Upper lobe of left lung (tissue), 6 donors: ENCODE measurements around the gene GTF2A1L. TPM values are rescaled to one million over a fixed set of nuclear protein-coding genes. Genes with fewer than 3 reads are reported as not detected.
"Not testable (repeated sequence)": the region's sequence is repeated elsewhere in the genome, so short reads cannot be mapped to it uniquely, and the experiment has no call there.

Source experiments
- ATAC-seq, 2 donors: fragments of 200-7000 bp; cut with Tn5 transposase; one replicate each; pipeline ENCODE4 v1.9.1; 2022; ENCODE audit warnings: mild to moderate bottlenecking in 2 of 2, moderate library complexity in 2 of 2; ENCODE audit not compliant: low FRiP score in 2 of 2
- DNase-seq, 2 donors: peaks; one replicate each; pipeline ENCODE4 v3.0.0-alpha.2; 2019 to 2020
- H3K27ac ChIP-seq, 4 donors: fragments of 200-600 bp; sonication (generic); one replicate each; pipeline ENCODE4 v1.5.1; 2016 to 2019
- H3K27me3 ChIP-seq, 4 donors: fragments of 200-600 bp; sonication (generic); one replicate each; pipeline ENCODE4 v1.5.1; 2017 to 2019
- H3K36me3 ChIP-seq, 4 donors: fragments of 200-600 bp; sonication (generic); one replicate each; pipeline ENCODE4 v1.5.1; 2016 to 2019
- H3K4me1 ChIP-seq, 4 donors: fragments of 200-600 bp; sonication (generic); one replicate each; pipeline ENCODE4 v1.5.1; 2018 to 2019
- H3K4me3 ChIP-seq, 4 donors: fragments of 200-600 bp; sonication (generic); one replicate each; pipeline ENCODE4 v1.5.1; 2017 to 2019; ENCODE audit warnings: mild to moderate bottlenecking in 2 of 4, moderate library complexity in 1 of 4
- H3K9me3 ChIP-seq, 4 donors: fragments of 200-600 bp; sonication (generic); one replicate each; pipeline ENCODE4 v1.5.1; 2018 to 2019
- CTCF ChIP-seq, 6 experiments: fragments of 450-650 bp in 4 of 6; fragments of 200-600 bp in 2 of 6; sonication (generic) in 2 of 6; IDR thresholded peaks; one replicate each; pipeline ENCODE4 v1.5.1; 2016 to 2019; ENCODE audit warnings: antibody characterized with exemption in 6 of 6
- EP300 ChIP-seq, 4 donors: sonication (generic); formaldehyde crosslinking; IDR thresholded peaks; one replicate each; pipeline ENCODE4 v1.5.1; 2017; ENCODE audit warnings: antibody characterized with exemption in 4 of 4, control low read depth in 2 of 4
- POLR2A ChIP-seq, 4 donors: fragments of 450-650 bp; IDR thresholded peaks; one replicate each; pipeline ENCODE4 v1.5.1; 2016 to 2017; ENCODE audit warnings: antibody characterized with exemption in 4 of 4, mild to moderate bottlenecking in 2 of 4
- POLR2AphosphoS5 ChIP-seq, 2 donors: sonication (generic); formaldehyde crosslinking; IDR thresholded peaks; one replicate each; pipeline ENCODE4 v1.5.1; 2017; ENCODE audit warnings: antibody characterized with exemption in 2 of 2
- WGBS, 2 donors: methylation state at CpG; one replicate each; pipeline ENCODE4 v1.1.5; 2017 to 2018; 5-methylcytosine and 5-hydroxymethylcytosine counted together
- total RNA-seq, 6 donors: library from RNA; depleted of rRNA in 4 of 6; stranded (reverse); fragments of >200 nt in 4 of 6; gene quantifications; one replicate each; pipeline versions ENCODE4 v1.1.0 to v1.2.1, GENCODE V29; 2016 to 2021
- donor health status: DM: no; HTN: no; CAD: no; lungs with moderate emphysema.
- donor health status: DM: no; HTN: yes; CAD: no; lungs with severe emphysema.

GTF2A1L gene
- total RNA-seq, 6 donors from 2014 or later, result 0.61 to 1.1 (median 0.89) TPM; not detected in 3

DNA sequence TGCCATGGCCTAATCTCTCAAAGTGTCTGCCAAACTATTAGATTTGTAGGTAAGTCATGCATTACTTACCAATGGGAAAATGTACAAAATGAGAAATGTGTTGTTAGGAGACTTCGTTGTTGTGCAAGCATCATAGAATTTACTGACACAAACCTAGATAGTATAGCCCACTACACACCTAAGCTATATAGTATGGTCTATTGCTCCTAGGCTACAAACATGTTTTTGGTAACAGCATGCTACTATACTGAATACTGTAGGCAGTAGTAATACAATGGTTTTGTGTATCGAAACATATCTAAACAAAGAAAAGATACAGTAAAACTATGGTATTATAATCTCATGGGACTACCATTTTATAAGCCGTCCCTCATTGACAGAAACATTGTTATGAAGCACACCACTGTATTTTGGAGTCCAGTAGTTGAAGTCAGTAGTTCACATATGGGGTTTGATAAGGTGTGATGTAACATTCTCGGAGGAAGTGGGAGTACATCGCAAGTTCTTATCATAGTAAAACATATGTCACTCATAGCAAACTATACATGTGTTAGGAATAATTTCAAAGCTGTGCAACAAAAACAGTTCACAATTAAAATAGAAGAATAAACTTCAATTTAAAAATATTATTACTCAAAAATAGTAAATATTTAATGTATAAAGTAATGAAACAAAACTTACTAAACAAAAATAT, 12.0 kb upstream of the GTF2A1L start:
- TF ChIP-seq CTCF (IDR thresholded peaks at IDR 0.05) (no peak), EP300 (IDR thresholded peaks at IDR 0.05) (no peak), POLR2AphosphoS5 (IDR thresholded peaks at IDR 0.05) (no peak), POLR2A (IDR thresholded peaks at IDR 0.05) (no peak)
- no peak for DNase-seq
- Histone ChIP-seq H3K27me3 (no peaks in the 10 kb centered on the region), H3K36me3 (no peaks in the 10 kb centered on the region), H3K4me3 (no peak overlapping the region), H3K27ac (no peak overlapping the region), H3K4me1 (peaks cover 0 to 5% (median 2%) of the 10 kb centered on the region in 4 donors), H3K9me3 (no peaks in the 10 kb centered on the region)
- ATAC-seq, result no peak
- 78 to 82% methylated on average over 5 of the region's 5 CpGs for WGBS, 2 donors

DNA sequence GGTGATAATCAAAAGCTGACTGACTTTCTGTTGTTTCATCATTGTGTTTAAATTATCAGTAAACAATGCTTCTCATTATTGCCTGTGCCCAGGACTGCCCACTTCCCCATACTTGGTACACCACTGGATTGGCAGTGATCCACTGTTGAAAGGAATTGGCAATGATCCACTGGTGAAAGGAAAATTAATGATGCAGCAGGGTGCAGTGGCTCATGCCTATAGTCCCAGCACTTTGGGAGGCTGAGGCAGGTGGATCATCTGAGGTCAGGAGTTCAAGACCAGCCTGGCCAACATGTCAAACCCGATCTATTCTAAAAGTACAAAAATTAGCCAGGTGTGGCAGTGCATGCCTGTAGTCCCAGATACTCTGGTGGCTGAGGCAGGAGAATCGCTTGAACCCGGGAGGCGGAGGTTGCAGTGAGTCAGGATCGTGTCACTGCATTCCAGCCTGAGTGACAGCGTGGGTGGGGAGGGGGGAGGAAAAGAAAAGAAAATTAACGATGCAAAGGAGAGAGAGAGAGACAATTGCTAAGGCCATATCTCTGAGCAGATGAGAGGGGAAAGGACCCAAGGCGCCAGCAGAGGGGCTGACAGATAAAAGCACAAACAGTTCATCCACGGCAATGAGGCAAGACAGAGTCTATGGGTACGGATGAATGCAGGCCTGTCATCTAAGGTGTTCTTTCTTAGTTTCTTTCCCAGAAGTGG, 10.2 kb upstream of the GTF2A1L start:
- ATAC-seq, result no peak
- TF ChIP-seq EP300 (IDR thresholded peaks at IDR 0.05) (no peak), POLR2AphosphoS5 (IDR thresholded peaks at IDR 0.05) (no peak), CTCF (IDR thresholded peaks at IDR 0.05) (no peak), POLR2A (IDR thresholded peaks at IDR 0.05) (no peak)
- no peaks in the 10 kb centered on the region for H3K27me3 ChIP-seq

GRCh38 chr2:48613211-48613610, 4.4 kb upstream of the GTF2A1L start:
- no peak for DNase-seq
- H3K4me1 ChIP-seq, result no peaks in the 10 kb centered on the region
- H3K36me3 ChIP-seq, result no peaks in the 10 kb centered on the region
- no peak overlapping the region for H3K4me3 ChIP-seq
- H3K9me3 ChIP-seq, result no peaks in the 10 kb centered on the region
- no peaks in the 10 kb centered on the region for H3K27me3 ChIP-seq
- TF ChIP-seq POLR2AphosphoS5 (IDR thresholded peaks at IDR 0.05), result no peak
- TF ChIP-seq POLR2A (IDR thresholded peaks at IDR 0.05), result no peak
- no peak for TF ChIP-seq CTCF (IDR thresholded peaks at IDR 0.05)
- TF ChIP-seq EP300 (IDR thresholded peaks at IDR 0.05), result no peak
- no peak overlapping the region for H3K27ac ChIP-seq
- WGBS, 2 donors, result 77 to 80% methylated on average over 2 of the region's 2 CpGs
- no peak for ATAC-seq

More for the DNA sequence above, 10.2 kb upstream of the GTF2A1L start:
- WGBS, 2 donors, result 66 to 80% methylated on average over 10 of the region's 10 CpGs
- no peak overlapping the region for H3K27ac ChIP-seq
- H3K4me1 ChIP-seq, result peaks cover 0 to 5% (median 2%) of the 10 kb centered on the region in 4 donors
- H3K36me3 ChIP-seq, result no peaks in the 10 kb centered on the region
- no peaks in the 10 kb centered on the region for H3K9me3 ChIP-seq
- H3K4me3 ChIP-seq, result no peak overlapping the region
- no peak for DNase-seq

DNA sequence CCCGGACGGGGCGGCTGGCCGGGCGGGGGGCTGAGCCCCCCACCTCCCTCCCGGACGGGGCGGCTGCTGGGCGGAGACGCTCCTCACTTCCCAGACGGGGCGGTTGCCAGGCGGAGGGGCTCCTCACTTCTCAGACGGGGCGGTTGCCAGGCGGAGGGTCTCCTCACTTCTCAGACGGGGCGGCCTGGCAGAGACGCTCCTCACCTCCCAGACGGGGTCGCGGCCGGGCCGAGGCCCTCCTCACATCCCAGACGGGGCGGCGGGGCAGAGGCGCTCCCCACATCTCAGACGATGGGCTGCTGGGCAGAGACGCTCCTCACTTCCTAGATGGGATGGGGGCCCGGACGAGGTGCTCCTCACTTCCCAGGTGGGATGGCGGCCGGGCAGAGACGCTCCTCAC, 3.1 kb upstream of the GTF2A1L start:
- WGBS, 2 donors, result 98% methylated on average over 18 of the region's 35 CpGs; no CpG with 5 or more reads in 1 of the 2 donors
- not testable (repeated sequence) for H3K9me3 ChIP-seq, H3K4me3 ChIP-seq, H3K27ac ChIP-seq, ATAC-seq, H3K36me3 ChIP-seq, H3K27me3 ChIP-seq, H3K4me1 ChIP-seq
- peak in 1 of 2 donors; percentile 74 for DNase-seq

GRCh38 chr2:48619526-48619925, 1.9 kb downstream of the GTF2A1L start:
- Histone ChIP-seq H3K4me1 (no peaks in the 10 kb centered on the region), H3K27me3 (no peaks in the 10 kb centered on the region), H3K9me3 (no peaks in the 10 kb centered on the region), H3K27ac (no peak overlapping the region), H3K4me3 (no peak overlapping the region), H3K36me3 (no peaks in the 10 kb centered on the region)
- DNase-seq (no peak), ATAC-seq (no peak)
- no peak for TF ChIP-seq POLR2A (IDR thresholded peaks at IDR 0.05)
- TF ChIP-seq EP300 (IDR thresholded peaks at IDR 0.05), result no peak
- WGBS, 2 donors, result 61 to 68% methylated on average over 2 of the region's 2 CpGs
